Measurements from ENCODE around the gene CISTR. TPM values are rescaled to one million over a fixed set of nuclear protein-coding genes. Genes with fewer than 3 reads are reported as not detected.
"Not testable (repeated sequence)": the region's sequence is repeated elsewhere in the genome, so short reads cannot be mapped to it uniquely, and the experiment has no call there.

Gene CISTR
- total RNA-seq, 1 experiment from 2014 or later, result not detected

- no peak overlapping the region for H3K27ac ChIP-seq (ENCODE audit: low read depth, low read length, poor library complexity, severe bottlenecking)
- no peaks in the 10 kb centered on the region for H3K36me3 ChIP-seq (ENCODE audit: insufficient read depth, low read length, poor library complexity, severe bottlenecking)
- no peaks in the 10 kb centered on the region for H3K27me3 ChIP-seq (replicated peaks; ENCODE audit: insufficient read depth, low read depth, low read length, poor library complexity)
- H3K4me3 ChIP-seq (ENCODE audit: low read depth, low read length, poor library complexity, severe bottlenecking), result no peak overlapping the region
- intact Hi-C loops (cut with micrococcal nuclease; ENCODE audit: unreplicated experiment), result no loop called here
- H3K4me1 ChIP-seq (ENCODE audit: insufficient read depth, low read length, poor library complexity, severe bottlenecking), result peaks cover 5% of the 10 kb centered on the region
- CTCF ChIA-PET, result interaction anchor here (1.3 kb wide), 1 partner anchor 21 kb away, joined by 3 read pairs; no protein-coding TSS in a partner anchor
- DNase-seq (ENCODE audit: low spot score), result no peak
- no peak for TF ChIP-seq CTCF (conservative IDR thresholded peaks at IDR 0.05; ENCODE audit: low read depth, low read length)
- TF ChIP-seq EZH2 (IDR thresholded peaks at IDR 0.05; ENCODE audit: borderline replicate concordance, low read depth, low read length, poor library complexity, severe bottlenecking), result no peak
- no peaks in the 10 kb centered on the region for H3K9me3 ChIP-seq (ENCODE audit: low read depth, low read length, poor library complexity, severe bottlenecking)
- POLR2A ChIA-PET (ENCODE audit: low non-redundant PET), result no interaction called here
- no TSS peak for BruUV-seq (replicated peaks)
Observed at GRCh38 chr12:53722450-53723041, 29.2 kb downstream of the CISTR start.

- ChIA-PET CTCF (no interaction called here), POLR2A (ENCODE audit: low non-redundant PET) (no interaction called here)
- H3K4me3 ChIP-seq (ENCODE audit: low read depth, low read length, poor library complexity, severe bottlenecking), result no peak overlapping the region
- no peaks in the 10 kb centered on the region for H3K9me3 ChIP-seq (ENCODE audit: low read depth, low read length, poor library complexity, severe bottlenecking)
- intact Hi-C loops (cut with micrococcal nuclease; ENCODE audit: unreplicated experiment), result no loop called here
- H3K36me3 ChIP-seq (ENCODE audit: insufficient read depth, low read length, poor library complexity, severe bottlenecking), result no peaks in the 10 kb centered on the region
- no peak overlapping the region for H3K27ac ChIP-seq (ENCODE audit: low read depth, low read length, poor library complexity, severe bottlenecking)
- no peak for DNase-seq (ENCODE audit: low spot score)
- H3K27me3 ChIP-seq (replicated peaks; ENCODE audit: insufficient read depth, low read depth, low read length, poor library complexity), result no peaks in the 10 kb centered on the region
- no TSS peak for BruUV-seq (replicated peaks)
- H3K4me1 ChIP-seq (ENCODE audit: insufficient read depth, low read length, poor library complexity, severe bottlenecking), result no peaks in the 10 kb centered on the region
- TF ChIP-seq CTCF (conservative IDR thresholded peaks at IDR 0.05; ENCODE audit: low read depth, low read length) (no peak), EZH2 (IDR thresholded peaks at IDR 0.05; ENCODE audit: borderline replicate concordance, low read depth, low read length, poor library complexity, severe bottlenecking) (no peak)
Observed at GRCh38 chr12:53720946-53721345, 30.8 kb downstream of the CISTR start.

GRCh38 chr12:53719649-53720048, 32.1 kb downstream of the CISTR start:
- H3K27ac ChIP-seq (ENCODE audit: low read depth, low read length, poor library complexity, severe bottlenecking), result no peak overlapping the region
- H3K4me3 ChIP-seq (ENCODE audit: low read depth, low read length, poor library complexity, severe bottlenecking), result no peak overlapping the region
- intact Hi-C loops (cut with micrococcal nuclease; ENCODE audit: unreplicated experiment), result no loop called here
- no peaks in the 10 kb centered on the region for H3K9me3 ChIP-seq (ENCODE audit: low read depth, low read length, poor library complexity, severe bottlenecking)
- BruUV-seq (replicated peaks), result no TSS peak
- no peak for DNase-seq (ENCODE audit: low spot score)
- H3K4me1 ChIP-seq (ENCODE audit: insufficient read depth, low read length, poor library complexity, severe bottlenecking), result no peaks in the 10 kb centered on the region
- ChIA-PET POLR2A (ENCODE audit: low non-redundant PET) (interaction anchor here (0.6 to 0.7 kb wide), 2 partner anchors 18 to 115 kb away, joined by 3 read pairs; no protein-coding TSS in a partner anchor), CTCF (no interaction called here)
- H3K36me3 ChIP-seq (ENCODE audit: insufficient read depth, low read length, poor library complexity, severe bottlenecking), result no peaks in the 10 kb centered on the region
- no peaks in the 10 kb centered on the region for H3K27me3 ChIP-seq (replicated peaks; ENCODE audit: insufficient read depth, low read depth, low read length, poor library complexity)
- TF ChIP-seq CTCF (conservative IDR thresholded peaks at IDR 0.05; ENCODE audit: low read depth, low read length), result no peak
- no peak for TF ChIP-seq EZH2 (IDR thresholded peaks at IDR 0.05; ENCODE audit: borderline replicate concordance, low read depth, low read length, poor library complexity, severe bottlenecking)

- POLR2A ChIA-PET (ENCODE audit: low non-redundant PET); H3K4me3 ChIP-seq (ENCODE audit: low read depth, low read length, poor library complexity, severe bottlenecking); intact Hi-C loops (cut with micrococcal nuclease; ENCODE audit: unreplicated experiment); DNase-seq (ENCODE audit: low spot score); CTCF ChIA-PET; BruUV-seq (replicated peaks); H3K36me3 ChIP-seq (ENCODE audit: insufficient read depth, low read length, poor library complexity, severe bottlenecking); H3K27me3 ChIP-seq (replicated peaks; ENCODE audit: insufficient read depth, low read depth, low read length, poor library complexity); H3K4me1 ChIP-seq (ENCODE audit: insufficient read depth, low read length, poor library complexity, severe bottlenecking); H3K9me3 ChIP-seq (ENCODE audit: low read depth, low read length, poor library complexity, severe bottlenecking); H3K27ac ChIP-seq (ENCODE audit: low read depth, low read length, poor library complexity, severe bottlenecking): not testable (repeated sequence)
Observed at GRCh38 chr12:53718567-53718966, 33.2 kb downstream of the CISTR start.

Data from A673 (cell line).